OCI-LY1 (cell line): Measurements from ENCODE around the gene RAPGEF6.

Experiments used
- H2AFZ ChIP-seq: fragments of 200-600 bp; sonication (generic), shearing (Covaris generic); 2 replicates; pipeline ENCODE4 v1.6.0; 2014; ENCODE audit warnings: antibody characterized with exemption, mild to moderate bottlenecking, low read length
- H3F3A ChIP-seq: fragments of 200-600 bp; sonication (generic), shearing (Covaris generic); 2 replicates; pipeline ENCODE4 v1.6.0; 2014; ENCODE audit warnings: mild to moderate bottlenecking, antibody characterized with exemption, low read length, moderate library complexity; ENCODE audit not compliant: insufficient read depth
- H3K27ac ChIP-seq: fragments of 200-600 bp; sonication (generic); 2 replicates; pipeline ENCODE4 v1.5.1; 2014; ENCODE audit warnings: low read length, mixed run types, mild to moderate bottlenecking, low read depth; ENCODE audit not compliant: poor library complexity, severe bottlenecking
- H3K27me3 ChIP-seq: fragments of 200-600 bp; sonication (generic); 2 replicates; pipeline ENCODE4 v1.6.0; 2014; ENCODE audit warnings: antibody characterized with exemption, mild to moderate bottlenecking, low read length, moderate library complexity; ENCODE audit not compliant: insufficient read depth
- H3K36me3 ChIP-seq: fragments of 200-600 bp; sonication (generic); 2 replicates; pipeline ENCODE4 v1.6.1; 2014; ENCODE audit warnings: mild to moderate bottlenecking, antibody characterized with exemption, low read length, moderate library complexity, mixed read lengths; ENCODE audit not compliant: insufficient read depth
- H3K4me1 ChIP-seq: fragments of 200-600 bp; sonication (generic); 2 replicates; pipeline ENCODE4 v1.5.1; 2014; ENCODE audit warnings: mild to moderate bottlenecking, low read length, moderate library complexity; ENCODE audit not compliant: insufficient read depth, severe bottlenecking
- H3K4me2 ChIP-seq: fragments of 200-600 bp; sonication (generic), shearing (Covaris generic); 2 replicates; pipeline ENCODE4 v1.6.1; 2014; ENCODE audit warnings: low read length
- H3K4me3 ChIP-seq: fragments of 200-600 bp; sonication (generic); 2 replicates; pipeline ENCODE4 v1.5.1; 2014; ENCODE audit warnings: low read length, low read depth, mild to moderate bottlenecking, mixed read lengths; ENCODE audit not compliant: poor library complexity, severe bottlenecking
- H3K79me2 ChIP-seq: fragments of 200-600 bp; shearing (Covaris generic); 2 replicates; pipeline ENCODE4 v1.6.1; 2016; ENCODE audit warnings: mixed run types, low read length, mixed read lengths; ENCODE audit not compliant: insufficient read depth
- H3K9ac ChIP-seq: fragments of 200-600 bp; sonication (generic), shearing (Covaris generic); 2 replicates; pipeline ENCODE4 v1.6.1; 2014; ENCODE audit warnings: mild to moderate bottlenecking, low read length, mixed read lengths
- H3K9me2 ChIP-seq: fragments of 200-600 bp; sonication (generic), shearing (Covaris generic); 2 replicates; pipeline ENCODE4 v1.6.1; 2014; ENCODE audit warnings: low read depth, mild to moderate bottlenecking, low read length, mixed read lengths
- H3K9me3 ChIP-seq: fragments of 200-600 bp; shearing (Covaris generic); 2 replicates; pipeline ENCODE4 v1.6.1; 2014; ENCODE audit warnings: low read length, mixed read lengths
- H4K20me1 ChIP-seq: fragments of 200-600 bp; sonication (generic), shearing (Covaris generic); 2 replicates; pipeline ENCODE4 v1.6.0; 2016; ENCODE audit warnings: mild to moderate bottlenecking, low read length; ENCODE audit not compliant: insufficient read depth
- CTCF ChIP-seq: fragments of 200-600 bp; sonication (generic), shearing (Covaris generic); IDR thresholded peaks from 2 replicates; pipeline ENCODE4 v1.5.1; 2017; ENCODE audit warnings: mild to moderate bottlenecking, antibody characterized with exemption, low read length, moderate library complexity, mixed read lengths
- EZH2 ChIP-seq: fragments of 200-600 bp; sonication (generic), shearing (Covaris generic); IDR thresholded peaks from 2 replicates; pipeline ENCODE4 v1.8.0; 2017; ENCODE audit warnings: borderline replicate concordance, mixed run types, mild to moderate bottlenecking, antibody characterized with exemption, low read length, moderate library complexity, mixed read lengths

The RAPGEF6 gene

GRCh38 chr5:131541071-131541470 lies 94.0 kb downstream of the RAPGEF6 start:
- Histone ChIP-seq H2AFZ (no peak overlapping the region), H3K9me2 (no peaks in the 10 kb centered on the region), H3K27me3 (no peaks in the 10 kb centered on the region), H3K4me1 (peaks cover 14% of the 10 kb centered on the region), H3K79me2 (0 out of 2 replicates have a peak, but pooled peaks cover 4% of the 10 kb centered on the region), H3K9me3 (no peaks in the 10 kb centered on the region), H3K36me3 (peaks cover 74% of the 10 kb centered on the region), H3K27ac (no peak overlapping the region), H3F3A (no peaks in the 10 kb centered on the region), H4K20me1 (no peaks in the 10 kb centered on the region), H3K4me3 (no peak overlapping the region), H3K4me2 (no peak overlapping the region), H3K9ac (no peak overlapping the region)
- no peak for TF ChIP-seq EZH2
- TF ChIP-seq CTCF = no peak

GRCh38 chr5:131539251-131539650 lies 95.8 kb downstream of the RAPGEF6 start:
- Histone ChIP-seq H3F3A (no peaks in the 10 kb centered on the region), H3K36me3 (peaks cover 61% of the 10 kb centered on the region), H3K9me3 (no peaks in the 10 kb centered on the region), H3K27ac (no peak overlapping the region), H4K20me1 (no peaks in the 10 kb centered on the region), H3K9ac (no peak overlapping the region), H3K9me2 (no peaks in the 10 kb centered on the region), H2AFZ (no peak overlapping the region), H3K4me3 (no peak overlapping the region), H3K79me2 (peaks cover 9% of the 10 kb centered on the region; the same call in 1 of the 2 replicates), H3K4me2 (no peak overlapping the region), H3K27me3 (no peaks in the 10 kb centered on the region), H3K4me1 (peaks cover 16% of the 10 kb centered on the region)
- no peak for TF ChIP-seq CTCF
- no peak for TF ChIP-seq EZH2

DNA sequence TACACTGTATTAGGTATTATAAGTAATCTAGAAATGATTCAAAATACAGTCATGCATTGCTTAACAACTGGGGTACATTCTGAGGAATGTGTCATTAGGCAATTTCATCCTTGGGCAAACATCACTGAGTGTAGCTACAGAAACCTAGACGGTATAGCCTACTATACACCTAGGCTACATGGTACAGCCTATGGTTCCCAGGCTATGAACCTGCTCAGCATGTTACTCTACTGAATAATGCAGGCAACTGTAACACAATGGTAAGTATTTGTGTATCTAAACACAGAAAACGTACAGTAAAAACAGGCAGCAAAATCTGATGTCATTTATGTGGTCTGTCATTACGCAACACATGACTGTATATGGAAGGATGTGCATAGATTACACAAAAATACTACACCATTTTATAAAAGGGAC lies 96.8 kb downstream of the RAPGEF6 start:
- peaks cover 16% of the 10 kb centered on the region for H3K4me1 ChIP-seq
- H3K9me2 ChIP-seq = no peaks in the 10 kb centered on the region
- H4K20me1 ChIP-seq = no peaks in the 10 kb centered on the region
- no peaks in the 10 kb centered on the region for H3K27me3 ChIP-seq
- no peak overlapping the region for H3K27ac ChIP-seq
- peaks cover 54% of the 10 kb centered on the region for H3K36me3 ChIP-seq
- H3K9me3 ChIP-seq = no peaks in the 10 kb centered on the region
- no peaks in the 10 kb centered on the region for H3F3A ChIP-seq
- H3K9ac ChIP-seq = no peak overlapping the region
- H3K4me2 ChIP-seq = no peak overlapping the region
- no peak overlapping the region for H3K4me3 ChIP-seq
- H2AFZ ChIP-seq = no peak overlapping the region
- H3K79me2 ChIP-seq = peaks cover 9% of the 10 kb centered on the region; the same call in 1 of the 2 replicates
- no peak for TF ChIP-seq EZH2

GRCh38 chr5:131536850-131537448 lies 98.1 kb downstream of the RAPGEF6 start:
- H4K20me1 ChIP-seq = no peaks in the 10 kb centered on the region
- peaks cover 16% of the 10 kb centered on the region for H3K4me1 ChIP-seq
- no peak overlapping the region for H3K4me3 ChIP-seq
- no peak overlapping the region for H3K9ac ChIP-seq
- no peaks in the 10 kb centered on the region for H3K27me3 ChIP-seq
- H2AFZ ChIP-seq = no peak overlapping the region
- H3K79me2 ChIP-seq = peaks cover 9% of the 10 kb centered on the region; the same call in 1 of the 2 replicates
- H3F3A ChIP-seq = no peaks in the 10 kb centered on the region
- H3K4me2 ChIP-seq = peak overlapping the region; percentile 16; the same call in 1 of the 2 replicates
- peaks cover 53% of the 10 kb centered on the region for H3K36me3 ChIP-seq
- TF ChIP-seq EZH2 (no peak), CTCF (no peak)
- H3K27ac ChIP-seq = peak overlapping the region; percentile 48
- no peaks in the 10 kb centered on the region for H3K9me2 ChIP-seq
- no peaks in the 10 kb centered on the region for H3K9me3 ChIP-seq
